Stomach (tissue), 4 donors: ENCODE results near the gene HOXB8.

Experiments
- CTCF ChIP-seq, 7 experiments: fragments of 450-650 bp in 4 of 7; fragments of 200-600 bp in 3 of 7; sonication (generic) in 3 of 7; IDR thresholded peaks; one replicate each; pipeline ENCODE4 v1.5.1; 2016 to 2019; ENCODE audit warnings: antibody characterized with exemption in 7 of 7, control low read depth in 2 of 7, mild to moderate bottlenecking in 1 of 7
- EP300 ChIP-seq: sonication (generic); formaldehyde crosslinking; IDR thresholded peaks from one replicate; pipeline ENCODE4 v1.6.1; 2017; ENCODE audit warnings: antibody characterized with exemption
- POLR2A ChIP-seq, 4 donors: fragments of 450-650 bp; IDR thresholded peaks; one replicate each; pipeline ENCODE4 v1.6.1; 2016; ENCODE audit warnings: antibody characterized with exemption in 4 of 4, control low read depth in 2 of 4, mild to moderate bottlenecking in 1 of 4, moderate library complexity in 1 of 4

GRCh38 chr17:48612456-48612853 is 2.6 kb downstream of the HOXB8 start:
- TF ChIP-seq CTCF (IDR thresholded peaks at IDR 0.05) = no peak
- TF ChIP-seq POLR2A (IDR thresholded peaks at IDR 0.05) = no peak
- TF ChIP-seq EP300 = no peak
